HG03354 (cell line): ENCODE measurements around the gene ZBTB12.
A peak's percentile ranks its signal among the peaks of the same experiment; 100 is the strongest.
"Not testable (repeated sequence)": the region's sequence is repeated elsewhere in the genome, so short reads cannot be mapped to it uniquely, and the experiment has no call there.

Experiments used
- ATAC-seq: cut with Tn5 transposase; IDR thresholded peaks from one replicate; pipeline ENCODE4 v1.9.1; 2021; ENCODE audit warnings: mild to moderate bottlenecking; ENCODE audit not compliant: unreplicated experiment, poor library complexity, severe bottlenecking

ZBTB12 gene, protein sequence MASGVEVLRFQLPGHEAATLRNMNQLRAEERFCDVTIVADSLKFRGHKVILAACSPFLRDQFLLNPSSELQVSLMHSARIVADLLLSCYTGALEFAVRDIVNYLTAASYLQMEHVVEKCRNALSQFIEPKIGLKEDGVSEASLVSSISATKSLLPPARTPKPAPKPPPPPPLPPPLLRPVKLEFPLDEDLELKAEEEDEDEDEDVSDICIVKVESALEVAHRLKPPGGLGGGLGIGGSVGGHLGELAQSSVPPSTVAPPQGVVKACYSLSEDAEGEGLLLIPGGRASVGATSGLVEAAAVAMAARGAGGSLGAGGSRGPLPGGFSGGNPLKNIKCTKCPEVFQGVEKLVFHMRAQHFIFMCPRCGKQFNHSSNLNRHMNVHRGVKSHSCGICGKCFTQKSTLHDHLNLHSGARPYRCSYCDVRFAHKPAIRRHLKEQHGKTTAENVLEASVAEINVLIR

GRCh38 chr6:31901953-31902643 is at the start of gene ZBTB12:
Gene ZBTB12 (minus strand): TSS chr6:31902086. CDS start chr6:31901305, 781 bp downstream.
- ATAC-seq = peak; percentile 47

GRCh38 chr6:31949926-31950548 is 48.2 kb upstream of the ZBTB12 start:
- ATAC-seq = no peak

DNA sequence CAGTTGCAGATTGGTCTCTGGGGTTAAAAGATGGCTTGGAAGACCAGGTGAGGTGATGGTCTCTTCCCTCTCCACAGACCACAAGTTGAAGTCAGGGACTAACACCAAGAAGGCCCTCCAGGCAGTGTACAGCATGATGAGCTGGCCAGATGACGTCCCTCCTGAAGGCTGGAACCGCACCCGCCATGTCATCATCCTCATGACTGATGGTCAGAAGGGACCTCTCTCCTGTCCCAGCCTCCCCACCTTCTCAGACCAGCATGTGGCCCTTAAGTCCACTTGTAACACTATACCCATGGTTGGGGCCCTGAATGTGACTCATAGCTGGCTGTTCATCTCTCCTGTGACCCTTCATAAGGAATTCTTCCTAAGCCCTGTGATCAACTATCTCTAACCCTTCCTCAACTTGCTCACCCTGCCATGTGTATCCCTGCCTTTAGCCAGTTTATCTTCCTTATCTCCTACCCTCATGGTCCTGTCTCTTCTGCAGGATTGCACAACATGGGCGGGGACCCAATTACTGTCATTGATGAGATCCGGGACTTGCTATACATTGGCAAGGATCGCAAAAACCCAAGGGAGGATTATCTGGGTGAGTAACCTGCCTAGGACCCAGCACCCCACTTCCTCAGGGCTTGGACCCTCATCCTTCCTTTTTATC is 47.0 kb upstream of the ZBTB12 start:
- ATAC-seq = no peak

DNA sequence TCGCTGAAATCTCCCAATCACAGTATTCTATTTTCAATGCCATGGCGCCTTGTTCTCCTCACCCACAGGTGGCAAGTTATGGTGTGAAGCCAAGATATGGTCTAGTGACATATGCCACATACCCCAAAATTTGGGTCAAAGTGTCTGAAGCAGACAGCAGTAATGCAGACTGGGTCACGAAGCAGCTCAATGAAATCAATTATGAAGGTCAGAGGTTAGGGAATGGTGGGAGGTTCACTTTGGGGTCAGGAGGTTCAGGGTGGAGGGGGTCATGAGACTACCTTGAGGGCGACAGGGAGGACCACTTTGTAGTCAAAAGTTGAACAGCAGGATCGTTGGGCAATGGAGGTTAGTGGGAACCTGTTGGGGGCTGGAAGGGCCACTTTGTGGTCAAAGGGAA is 46.4 kb upstream of the ZBTB12 start:
- no peak for ATAC-seq

DNA sequence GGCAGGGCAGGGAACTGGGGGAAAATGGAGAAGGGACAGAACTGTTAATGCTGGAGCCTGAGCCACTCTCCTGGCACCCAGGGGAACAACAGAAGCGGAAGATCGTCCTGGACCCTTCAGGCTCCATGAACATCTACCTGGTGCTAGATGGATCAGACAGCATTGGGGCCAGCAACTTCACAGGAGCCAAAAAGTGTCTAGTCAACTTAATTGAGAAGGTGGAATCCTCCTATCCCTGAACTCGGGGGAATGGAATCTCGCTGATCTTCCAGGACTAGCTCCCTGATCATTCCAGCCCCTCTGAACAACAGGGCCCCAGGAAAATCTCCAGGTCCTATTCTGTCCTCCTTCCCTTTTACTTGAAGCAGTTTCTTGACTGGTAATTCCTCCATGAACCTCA is 46.0 kb upstream of the ZBTB12 start:
- ATAC-seq = no peak

- ATAC-seq = no peak
Measured at GRCh38 chr6:31947070-31947675, 45.3 kb upstream of the ZBTB12 start.

DNA sequence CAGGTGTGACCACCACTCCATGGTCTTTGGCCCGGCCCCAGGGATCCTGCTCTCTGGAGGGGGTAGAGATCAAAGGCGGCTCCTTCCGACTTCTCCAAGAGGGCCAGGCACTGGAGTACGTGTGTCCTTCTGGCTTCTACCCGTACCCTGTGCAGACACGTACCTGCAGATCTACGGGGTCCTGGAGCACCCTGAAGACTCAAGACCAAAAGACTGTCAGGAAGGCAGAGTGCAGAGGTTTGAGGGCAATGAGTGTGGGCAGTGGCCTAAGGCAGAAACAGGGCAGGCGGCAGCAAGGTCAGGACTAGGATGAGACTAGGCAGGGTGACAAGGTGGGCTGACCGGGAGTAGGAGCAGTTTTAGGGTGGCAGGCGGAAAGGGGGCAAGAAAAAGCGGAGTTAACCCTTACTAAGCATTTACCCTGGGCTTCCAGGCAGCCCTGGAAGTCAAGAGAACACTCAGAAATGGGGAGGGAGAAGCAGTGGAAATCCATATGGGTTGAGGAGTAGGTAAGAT is 44.5 kb upstream of the ZBTB12 start:
- ATAC-seq = no peak

GRCh38 chr6:31945507-31946369 is 43.9 kb upstream of the ZBTB12 start, which contains the start of gene CFB:
Gene CFB (plus strand): TSS chr6:31946095. CDS start chr6:31946222, 127 bp downstream.
- no peak for ATAC-seq

- no peak for ATAC-seq
Measured at GRCh38 chr6:31945154-31945506, 43.2 kb upstream of the ZBTB12 start.

DNA sequence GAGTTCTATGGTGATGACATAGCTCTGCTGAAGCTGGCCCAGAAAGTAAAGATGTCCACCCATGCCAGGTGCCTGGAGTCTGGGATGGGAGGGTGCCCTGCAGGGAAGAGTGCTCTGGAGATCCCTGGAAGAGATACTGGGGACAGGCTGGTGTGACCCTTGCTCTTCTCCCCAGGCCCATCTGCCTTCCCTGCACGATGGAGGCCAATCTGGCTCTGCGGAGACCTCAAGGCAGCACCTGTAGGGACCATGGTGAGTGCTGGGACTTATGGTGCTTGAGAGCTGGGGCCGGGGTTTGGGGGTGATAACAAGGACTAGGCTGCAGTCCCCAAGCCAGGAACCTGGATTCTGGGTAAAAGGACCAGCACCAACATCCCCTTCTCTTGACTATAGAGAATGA is 41.9 kb upstream of the ZBTB12 start:
- no peak for ATAC-seq

GRCh38 chr6:31940256-31940664 is 38.4 kb upstream of the ZBTB12 start:
- ATAC-seq = no peak

DNA sequence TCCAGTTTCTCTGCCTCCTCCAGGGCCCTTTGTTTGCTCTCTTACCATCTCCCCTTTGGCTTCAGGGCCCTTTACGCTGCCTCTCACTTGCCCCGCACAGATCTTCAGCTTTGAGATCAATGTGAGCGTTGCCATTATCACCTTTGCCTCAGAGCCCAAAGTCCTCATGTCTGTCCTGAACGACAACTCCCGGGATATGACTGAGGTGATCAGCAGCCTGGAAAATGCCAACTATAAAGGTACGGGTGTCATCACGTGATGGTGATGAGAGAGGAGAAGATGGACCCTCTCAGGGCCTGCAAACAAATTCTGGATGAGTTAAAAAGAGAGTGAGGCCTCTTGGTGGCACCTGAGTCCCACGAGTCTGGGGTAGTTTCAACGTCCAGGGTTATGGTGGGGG is 33.9 kb upstream of the ZBTB12 start:
- ATAC-seq = no peak

GRCh38 chr6:31935021-31935420 is 33.1 kb upstream of the ZBTB12 start:
- no peak for ATAC-seq

DNA sequence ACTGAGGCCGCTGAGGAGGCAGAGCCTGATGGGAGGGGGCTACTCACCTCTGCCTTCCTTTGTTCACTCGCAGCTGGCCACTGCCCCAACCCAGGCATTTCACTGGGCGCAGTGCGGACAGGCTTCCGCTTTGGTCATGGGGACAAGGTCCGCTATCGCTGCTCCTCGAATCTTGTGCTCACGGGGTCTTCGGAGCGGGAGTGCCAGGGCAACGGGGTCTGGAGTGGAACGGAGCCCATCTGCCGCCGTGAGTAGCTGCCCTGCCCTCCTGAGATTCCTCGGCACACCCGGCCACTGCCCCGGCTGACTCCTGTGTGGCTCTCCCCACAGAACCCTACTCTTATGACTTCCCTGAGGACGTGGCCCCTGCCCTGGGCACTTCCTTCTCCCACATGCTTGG is 31.7 kb upstream of the ZBTB12 start:
- no peak for ATAC-seq

GRCh38 chr6:31932137-31932536 is 30.3 kb upstream of the ZBTB12 start:
- not testable (repeated sequence) for ATAC-seq

GRCh38 chr6:31930962-31931361 is 29.1 kb upstream of the ZBTB12 start:
- ATAC-seq = no peak

GRCh38 chr6:31928672-31928939 is 26.7 kb upstream of the ZBTB12 start:
- no peak for ATAC-seq

- no peak for ATAC-seq
Measured at GRCh38 chr6:31927863-31928671, 26.2 kb upstream of the ZBTB12 start.
